HEK293T (cell line): ENCODE data around the gene RAB31.

Source experiments
- CTCF ChIA-PET: fragments of 350-600 bp; formaldehyde crosslinking; extraction: SDS; loops from one replicate; lab custom pipeline; 2021; ENCODE audit warnings: antibody characterized with exemption, inconsistent platforms; lab: Yijun Ruan, JAX
- POLR2A ChIA-PET: fragments of 350-600 bp; formaldehyde crosslinking; extraction: SDS; loops from one replicate; lab custom pipeline; 2020; ENCODE audit warnings: antibody characterized with exemption, inconsistent platforms; lab: Yijun Ruan, JAX
- DNase-seq: peaks from one replicate; pipeline ENCODE4 v3.0.0; 2012; ENCODE audit warnings: mixed read lengths; ENCODE audit errors: extremely low spot score
- ARNT ChIP-seq: fragments of 450-650 bp; IDR thresholded peaks from 2 replicates; pipeline ENCODE4 v1.6.1; 2017; ENCODE audit warnings: mild to moderate bottlenecking
- BHLHE40 ChIP-seq: fragments of 450-650 bp; IDR thresholded peaks from 2 replicates; pipeline ENCODE4 v1.6.1; 2016; ENCODE audit warnings: mild to moderate bottlenecking, moderate library complexity, borderline replicate concordance
- CTBP1 ChIP-seq: fragments of 450-650 bp; IDR thresholded peaks from 2 replicates; pipeline ENCODE4 v1.6.1; 2016; ENCODE audit warnings: borderline replicate concordance
- ELF4 ChIP-seq: fragments of 450-650 bp; IDR thresholded peaks from 2 replicates; pipeline ENCODE4 v1.6.1; 2017; ENCODE audit warnings: antibody characterized with exemption
- FOXA1 ChIP-seq: fragments of 450-650 bp; IDR thresholded peaks from 2 replicates; pipeline ENCODE4 v1.6.1; 2016; ENCODE audit warnings: mild to moderate bottlenecking
- FOXK2 ChIP-seq: fragments of 450-650 bp; IDR thresholded peaks from 2 replicates; pipeline ENCODE4 v1.6.1; 2016; ENCODE audit warnings: mild to moderate bottlenecking
- FOXM1 ChIP-seq: fragments of 450-650 bp; IDR thresholded peaks from 2 replicates; pipeline ENCODE4 v1.6.1; 2017; ENCODE audit warnings: mild to moderate bottlenecking, borderline replicate concordance
- HDGF ChIP-seq: fragments of 450-650 bp; IDR thresholded peaks from 2 replicates; pipeline ENCODE4 v1.6.1; 2017; ENCODE audit warnings: antibody characterized with exemption, borderline replicate concordance
- L3MBTL2 ChIP-seq: fragments of 450-650 bp; conservative IDR thresholded peaks from 2 replicates; pipeline ENCODE4 v1.6.1; 2016; ENCODE audit warnings: mild to moderate bottlenecking
- LEF1 ChIP-seq: fragments of 450-650 bp; IDR thresholded peaks from 2 replicates; pipeline ENCODE4 v1.6.1; 2017; ENCODE audit warnings: mild to moderate bottlenecking, borderline replicate concordance
- NFRKB ChIP-seq: fragments of 450-650 bp; IDR thresholded peaks from 2 replicates; pipeline ENCODE4 v1.6.1; 2016; ENCODE audit warnings: mild to moderate bottlenecking, moderate library complexity
- SP1 ChIP-seq: fragments of 450-650 bp; IDR thresholded peaks from 2 replicates; pipeline ENCODE4 v1.6.1; 2017
- SUZ12 ChIP-seq: fragments of 450-650 bp; IDR thresholded peaks from 2 replicates; pipeline ENCODE4 v1.6.1; 2016; ENCODE audit warnings: mild to moderate bottlenecking
- TARDBP ChIP-seq: fragments of 450-650 bp; IDR thresholded peaks from 2 replicates; pipeline ENCODE4 v1.6.1; 2016
- ZNF384 ChIP-seq: fragments of 450-650 bp; IDR thresholded peaks from 2 replicates; pipeline ENCODE4 v1.6.1; 2016
- TF ChIP-seq, protein P1 (sequence below): fragments of 450-650 bp; IDR thresholded peaks from 2 replicates; pipeline ENCODE4 v1.6.1; 2016

Gene RAB31

DNA sequence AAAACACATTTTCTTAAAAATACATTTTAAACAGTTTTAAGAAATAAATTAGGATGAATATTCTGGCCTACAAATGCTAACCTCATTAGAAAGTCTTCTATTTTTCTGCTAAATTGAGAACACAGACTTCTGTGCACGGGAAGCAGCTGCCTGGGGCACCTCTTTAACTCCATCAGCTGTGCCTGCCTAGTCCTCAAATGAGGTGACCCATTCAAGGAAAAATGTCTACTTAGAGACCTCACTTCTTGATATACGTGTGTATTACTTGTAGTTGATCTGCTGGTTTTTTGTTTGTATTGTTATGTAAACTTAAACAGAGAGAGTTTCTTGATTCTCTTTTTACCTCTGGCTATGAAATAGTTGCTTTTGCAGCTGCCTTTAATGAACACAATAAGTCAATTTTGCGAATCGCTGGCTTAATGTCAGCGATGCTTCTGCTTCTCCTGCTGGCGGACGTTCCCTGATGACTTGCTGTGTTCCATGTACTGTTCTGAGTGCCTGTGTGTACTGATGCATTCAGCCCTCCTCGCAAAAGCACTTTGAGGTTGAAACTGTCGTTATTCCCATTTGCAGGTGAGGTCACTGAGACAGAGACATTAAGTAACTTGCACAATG is 88.9 kb downstream of the RAB31 start:
- no peak for DNase-seq
- ChIA-PET CTCF (no interaction called here), POLR2A (no interaction called here)
- no peak for TF ChIP-seq ARNT
- TF ChIP-seq TARDBP = no peak

DNA sequence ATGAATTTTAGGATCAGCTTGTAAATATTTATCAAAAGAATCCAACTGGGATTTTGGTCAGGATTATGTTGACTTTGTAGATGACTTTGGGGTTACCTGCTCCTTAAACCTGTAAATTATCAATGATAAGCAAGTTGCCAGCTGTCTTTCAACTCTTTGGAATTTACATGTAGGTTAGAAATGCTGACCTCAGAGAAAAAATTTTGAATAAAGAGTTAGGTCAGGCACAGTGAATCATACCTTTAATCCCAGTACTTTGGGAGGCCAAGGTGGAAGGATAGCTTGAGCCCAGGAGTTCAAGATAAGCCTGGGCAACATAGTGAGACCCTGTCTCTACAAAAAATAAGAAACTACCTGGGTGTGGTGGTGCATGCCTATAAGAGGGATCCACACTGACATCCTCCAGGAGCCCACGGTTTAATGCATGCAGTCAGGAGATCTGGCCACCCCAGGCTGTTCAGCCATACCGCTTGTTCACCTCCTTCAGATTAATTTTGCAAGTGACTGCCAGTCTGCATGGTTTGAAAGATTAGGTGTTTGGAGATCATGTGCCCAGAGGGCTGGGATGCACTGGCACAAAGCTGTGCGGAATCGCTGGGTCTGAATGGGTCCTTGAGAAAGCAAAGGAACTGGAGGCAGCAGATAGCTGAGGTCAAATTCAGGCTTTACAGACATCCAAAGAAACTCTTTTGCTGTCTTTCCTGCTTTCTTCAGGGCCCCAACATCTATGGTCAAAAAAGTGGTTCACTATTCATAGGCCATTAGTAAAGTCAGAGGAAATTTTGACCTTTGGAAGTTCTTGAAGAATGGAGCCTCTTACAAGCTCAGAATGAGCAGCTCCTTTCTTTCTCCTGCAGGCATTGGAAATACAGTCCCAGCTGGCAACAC is 94.3 kb downstream of the RAB31 start:
- no peak for DNase-seq
- ChIA-PET CTCF (interaction anchor here (0.7 kb wide), 1 partner anchor 187 kb away, joined by 3 read pairs; no protein-coding TSS in a partner anchor), POLR2A (no interaction called here)
- no peak for TF ChIP-seq SP1
- no peak for TF ChIP-seq L3MBTL2
- no peak for TF ChIP-seq FOXA1
- TF ChIP-seq BHLHE40 = no peak
- TF ChIP-seq, protein P1, sequence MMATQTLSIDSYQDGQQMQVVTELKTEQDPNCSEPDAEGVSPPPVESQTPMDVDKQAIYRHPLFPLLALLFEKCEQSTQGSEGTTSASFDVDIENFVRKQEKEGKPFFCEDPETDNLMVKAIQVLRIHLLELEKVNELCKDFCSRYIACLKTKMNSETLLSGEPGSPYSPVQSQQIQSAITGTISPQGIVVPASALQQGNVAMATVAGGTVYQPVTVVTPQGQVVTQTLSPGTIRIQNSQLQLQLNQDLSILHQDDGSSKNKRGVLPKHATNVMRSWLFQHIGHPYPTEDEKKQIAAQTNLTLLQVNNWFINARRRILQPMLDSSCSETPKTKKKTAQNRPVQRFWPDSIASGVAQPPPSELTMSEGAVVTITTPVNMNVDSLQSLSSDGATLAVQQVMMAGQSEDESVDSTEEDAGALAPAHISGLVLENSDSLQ = no peak
- TF ChIP-seq ELF4 = no peak

DNA sequence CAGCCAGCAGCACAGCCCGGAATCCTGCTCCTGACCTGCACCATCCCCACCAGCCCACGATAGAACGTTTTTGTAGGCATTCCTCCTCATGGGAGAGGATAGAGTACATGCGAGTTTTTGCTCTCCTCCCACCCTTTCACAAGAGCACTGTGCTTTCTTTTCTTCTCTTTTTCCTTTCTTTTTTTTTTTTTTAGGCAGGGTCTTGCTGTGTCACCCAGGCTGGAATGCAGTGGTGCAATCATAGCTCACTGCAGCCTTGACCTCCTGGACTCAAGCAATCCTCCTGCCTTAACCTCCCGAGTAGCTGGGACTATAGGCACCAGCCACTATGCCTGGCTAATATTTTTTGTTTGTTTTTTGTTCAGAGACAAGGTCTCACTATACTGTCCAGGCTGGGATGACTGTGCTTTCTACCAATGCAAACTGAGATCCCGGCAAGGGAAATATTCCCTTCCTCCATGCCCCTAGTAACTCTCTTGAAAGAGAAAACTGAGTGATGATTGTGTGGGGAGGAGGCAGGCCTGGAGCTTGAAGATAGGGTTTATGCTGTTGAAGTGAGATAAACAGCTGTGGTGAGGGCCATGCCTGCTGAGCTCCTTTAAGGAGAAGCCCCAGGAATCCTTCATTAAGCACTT is 95.1 kb downstream of the RAB31 start:
- TF ChIP-seq ELF4 (no peak), HDGF (no peak), CTBP1 (no peak), BHLHE40 (no peak), L3MBTL2 (no peak), ARNT (no peak), NFRKB (no peak), FOXM1 (no peak), SP1 (no peak), SUZ12 (no peak), FOXK2 (no peak), FOXA1 (no peak)
- TF ChIP-seq, protein P1 = no peak
- CTCF ChIA-PET = interaction anchor here (0.7 kb wide), 1 partner anchor 187 kb away, joined by 3 read pairs; no protein-coding TSS in a partner anchor
- POLR2A ChIA-PET = no interaction called here
- no peak for DNase-seq

DNA sequence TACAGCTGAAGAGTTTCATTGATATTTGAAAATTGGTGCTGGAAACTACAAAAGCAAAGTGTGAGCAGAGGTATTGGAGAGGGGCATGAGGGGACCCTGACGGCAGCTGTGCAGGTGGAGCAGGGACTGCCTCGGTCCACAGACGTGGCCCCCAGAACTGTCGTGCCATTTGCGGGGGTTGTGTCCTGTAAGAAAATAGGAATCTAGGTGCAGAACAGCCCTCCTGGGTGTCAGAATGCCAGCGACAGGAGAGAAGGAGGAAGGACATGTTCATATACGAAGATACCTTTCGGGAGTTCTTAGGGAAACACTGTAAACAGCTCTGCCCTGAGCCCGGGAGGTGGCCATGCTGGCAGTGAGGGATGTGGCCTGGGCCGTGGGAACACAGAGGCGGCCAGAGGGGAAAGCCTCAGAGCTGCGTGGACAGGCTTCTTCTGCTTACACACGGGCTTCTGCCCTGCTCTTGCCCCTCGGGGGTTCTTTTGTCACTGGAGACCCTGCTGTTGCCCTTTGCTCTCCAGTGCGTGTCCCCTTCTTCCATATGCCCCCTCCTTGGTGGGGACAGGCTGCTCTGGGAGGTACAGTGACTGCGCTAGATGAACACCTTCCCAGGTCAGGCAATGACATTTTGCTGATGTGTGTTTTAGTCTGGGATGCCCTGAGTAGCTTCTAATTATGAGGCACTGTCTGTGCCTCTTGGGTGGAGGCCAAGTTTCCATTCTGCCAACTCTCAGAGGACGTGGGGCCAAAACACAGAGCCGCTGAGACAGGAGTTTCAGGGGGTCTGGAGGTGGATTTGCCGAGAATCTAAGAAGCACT is 95.8 kb downstream of the RAB31 start:
- TF ChIP-seq SUZ12 (no peak), CTBP1 (no peak), FOXK2 (no peak), BHLHE40 (no peak), FOXA1 (no peak), LEF1 (no peak), L3MBTL2 (no peak), NFRKB (no peak), FOXM1 (no peak), SP1 (no peak)
- POLR2A ChIA-PET = no interaction called here
- CTCF ChIA-PET = no interaction called here
- DNase-seq = no peak

DNA sequence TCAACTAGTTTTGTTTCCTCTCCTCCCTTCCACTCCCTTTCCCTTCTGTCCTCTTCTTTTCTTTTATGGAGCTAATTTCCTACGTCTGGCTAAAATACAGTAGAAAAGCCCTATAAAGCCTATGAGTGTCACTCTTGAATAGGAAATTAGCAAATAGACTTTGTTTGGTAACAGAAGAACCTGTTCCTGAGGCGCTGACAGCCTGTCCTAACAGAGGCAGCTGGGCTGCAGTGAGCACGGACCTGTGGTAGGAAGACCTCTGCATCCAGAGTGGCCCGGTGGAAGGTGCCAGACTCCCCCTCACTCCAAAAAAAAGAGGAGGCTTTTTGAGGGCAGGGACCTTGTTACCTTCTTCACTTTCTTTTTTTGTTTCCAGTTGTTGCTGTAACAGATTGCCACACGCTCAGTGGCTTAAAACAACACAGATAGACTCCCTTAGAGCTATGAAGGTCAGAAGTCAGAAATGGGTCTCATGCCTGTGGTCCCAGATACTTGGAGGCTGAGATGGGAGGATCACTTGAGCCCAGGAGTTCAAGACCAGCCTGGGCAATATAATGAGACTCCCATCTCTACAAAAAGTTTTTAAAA is 96.5 kb downstream of the RAB31 start:
- ChIA-PET POLR2A (no interaction called here), CTCF (no interaction called here)
- DNase-seq = no peak
- no peak for TF ChIP-seq BHLHE40
- no peak for TF ChIP-seq ELF4
- no peak for TF ChIP-seq LEF1
- TF ChIP-seq ZNF384 = no peak
- no peak for TF ChIP-seq HDGF
- TF ChIP-seq L3MBTL2 = no peak
- TF ChIP-seq FOXK2 = no peak
- no peak for TF ChIP-seq SP1
- TF ChIP-seq, protein P1 = no peak
- TF ChIP-seq SUZ12 = no peak

DNA sequence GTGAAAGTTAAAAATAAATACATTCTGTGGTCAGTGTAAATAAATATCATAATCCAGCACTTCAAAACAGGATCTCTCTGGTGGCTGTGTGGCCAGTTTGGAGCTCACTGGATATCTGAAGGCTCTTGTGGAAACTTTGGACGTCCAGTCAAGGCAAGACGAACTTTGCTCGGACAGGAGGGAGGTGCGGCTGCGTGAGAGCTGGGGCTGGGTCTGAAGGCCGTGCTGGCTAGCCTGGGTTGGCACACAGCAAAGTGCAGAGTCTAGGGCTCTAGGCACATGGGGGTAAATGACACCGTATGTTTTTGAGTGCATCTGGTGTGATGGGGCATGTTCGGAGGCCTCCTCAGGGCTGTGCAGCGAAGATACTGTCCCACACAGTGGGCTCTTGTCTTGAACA is 98.8 kb downstream of the RAB31 start:
- CTCF ChIA-PET = no interaction called here
- TF ChIP-seq TARDBP (no peak), FOXK2 (no peak), L3MBTL2 (no peak), LEF1 (no peak), BHLHE40 (no peak), NFRKB (no peak), SP1 (no peak), SUZ12 (no peak), CTBP1 (no peak), ZNF384 (no peak)
- POLR2A ChIA-PET = no interaction called here
- DNase-seq = no peak
